Esophagus squamous epithelium (tissue), 4 donors: ENCODE results near the gene RANBP3.

ENCODE experiments used
- CTCF ChIP-seq, 6 experiments: fragments of 450-650 bp in 4 of 6; fragments of 200-600 bp in 2 of 6; sonication (generic) in 2 of 6; IDR thresholded peaks; one replicate each; pipeline ENCODE4 v1.5.1; 2016 to 2019; ENCODE audit warnings: antibody characterized with exemption in 6 of 6, mild to moderate bottlenecking in 4 of 6, moderate library complexity in 4 of 6
- POLR2A ChIP-seq, 4 donors: fragments of 450-650 bp; IDR thresholded peaks; one replicate each; pipeline ENCODE4 v1.6.1; 2017; ENCODE audit warnings: antibody characterized with exemption in 4 of 4, mild to moderate bottlenecking in 4 of 4, moderate library complexity in 3 of 4

- TF ChIP-seq CTCF (IDR thresholded peaks at IDR 0.05) (no peak), POLR2A (IDR thresholded peaks at IDR 0.05) (no peak)
Observed at GRCh38 chr19:5969476-5969875, 8.5 kb downstream of the RANBP3 start.
